Measurements from ENCODE around the gene ZC3H12A. TPM values are rescaled to one million over a fixed set of nuclear protein-coding genes. Genes with fewer than 3 reads are reported as not detected.

ZC3H12A gene
- total RNA-seq, 1 experiment from 2014 or later = 6.7 TPM

- no peak overlapping the region for H3K4me2 ChIP-seq (ENCODE audit: insufficient read depth, insufficient read length, low read length)
- no peak overlapping the region for H2BK15ac ChIP-seq (ENCODE audit: low read depth, low read length)
- H3K23me2 ChIP-seq (ENCODE audit: insufficient read length, low read depth, low read length, poor library complexity, severe bottlenecking) = no peaks in the 10 kb centered on the region
- no peak overlapping the region for H3K18ac ChIP-seq (ENCODE audit: insufficient read length, low read depth, low read length)
- DNase-seq = no peak
- no peak overlapping the region for H3K4ac ChIP-seq (ENCODE audit: low read depth, low read length)
- H3K4me1 ChIP-seq (ENCODE audit: insufficient read depth, low read length) = no peaks in the 10 kb centered on the region
- no peak overlapping the region for H3K27ac ChIP-seq (ENCODE audit: insufficient read length, low read depth, low read length)
- WGBS (ENCODE audit: extremely low coverage, insufficient read length, low lambda C conversion rate) = no CpG with 5 or more reads among the region's 6 CpGs
- peaks cover 8 to 12% of the 10 kb centered on the region in 2 experiments for H3K4me1 Mint-ChIP-seq
- no peaks in the 10 kb centered on the region for H4K20me1 ChIP-seq (ENCODE audit: control insufficient read depth, insufficient read depth, insufficient read length)
- H3K23ac ChIP-seq (ENCODE audit: insufficient read length, low read depth, low read length) = no peak overlapping the region
- H2AK5ac ChIP-seq (ENCODE audit: insufficient read length, low read length) = no peak overlapping the region
- no peak overlapping the region for H2BK12ac ChIP-seq (ENCODE audit: insufficient read length, low read depth, low read length)
- no peak overlapping the region for H3T11ph ChIP-seq (ENCODE audit: low read length)
- no peak overlapping the region for H3K4me3 Mint-ChIP-seq
- no peaks in the 10 kb centered on the region for H3K27me3 ChIP-seq (ENCODE audit: insufficient read depth, low read length)
- no peaks in the 10 kb centered on the region for H3K79me2 ChIP-seq (ENCODE audit: insufficient read depth, low read length)
- no peak overlapping the region for H3K56ac ChIP-seq (ENCODE audit: insufficient read length, low read depth, low read length)
- no peak overlapping the region for H4K8ac ChIP-seq (replicated peaks; ENCODE audit: insufficient read length, low read depth, low read length)
- H3K36me3 Mint-ChIP-seq (ENCODE audit: insufficient read depth in 1 of 3, low read depth in 3 of 3) = no peaks in the 10 kb centered on the region
- no peak overlapping the region for H3K9ac ChIP-seq (ENCODE audit: extremely low read depth, insufficient read length, low read length)
- H3K9me3 Mint-ChIP-seq = no peaks in the 10 kb centered on the region; a peak in 1 of 5 replicates
- no peak overlapping the region for H2BK20ac ChIP-seq (ENCODE audit: low read depth, low read length, poor library complexity, severe bottlenecking)
- H2BK5ac ChIP-seq (ENCODE audit: insufficient read length, low read length) = no peak overlapping the region
- H2BK120ac ChIP-seq (ENCODE audit: low read depth, low read length, poor library complexity, severe bottlenecking) = no peak overlapping the region
- no peak overlapping the region for H4K91ac ChIP-seq (ENCODE audit: insufficient read length, low read depth, low read length)
- H3K27ac Mint-ChIP-seq = no peak overlapping the region
- H3K14ac ChIP-seq (ENCODE audit: insufficient read depth, low read length) = no peak overlapping the region
- peaks cover 12% of the 10 kb centered on the region for H3K27me3 Mint-ChIP-seq (ENCODE audit: low read depth)
- no peak for TF ChIP-seq CTCF (conservative IDR thresholded peaks at IDR 0.05)
- no peaks in the 10 kb centered on the region for H3K9me3 ChIP-seq (ENCODE audit: control insufficient read depth, low read depth, low read length)
- H2AFZ ChIP-seq (ENCODE audit: low read length) = no peak overlapping the region
- no peaks in the 10 kb centered on the region for H3K79me1 ChIP-seq (ENCODE audit: insufficient read depth, low read depth, low read length, poor library complexity, severe bottlenecking)
- no peak overlapping the region for H4K5ac ChIP-seq (ENCODE audit: insufficient read length, low read depth, low read length)
Observed at GRCh38 chr1:37429029-37429428, 45.4 kb upstream of the ZC3H12A start.

Measured in H9 (cell line).